Neural cell (in vitro differentiated cells): ENCODE measurements around the gene PTGDR2. TPM values are rescaled to one million over a fixed set of nuclear protein-coding genes. Genes with fewer than 3 reads are reported as not detected.

ENCODE experiments used
- H2AFZ ChIP-seq: fragments of 200-600, 300-800 bp; sonication (generic), shearing (Covaris generic); 2 replicates; pipeline ENCODE4 v1.6.0; 2014; ENCODE audit warnings: low read depth, mild to moderate bottlenecking, antibody characterized with exemption, low read length, moderate library complexity
- H3F3A ChIP-seq: fragments of 200-600 bp; shearing (Covaris generic); 2 replicates; pipeline ENCODE4 v1.6.1; 2016; ENCODE audit warnings: mild to moderate bottlenecking, moderate library complexity, mixed read lengths, antibody characterized with exemption, low read length; ENCODE audit not compliant: insufficient read depth, poor library complexity, severe bottlenecking
- H3K27ac ChIP-seq: fragments of 200-600, 300-800 bp; sonication (generic), shearing (Covaris generic); 2 replicates; pipeline ENCODE4 v1.5.1; 2014; ENCODE audit warnings: mild to moderate bottlenecking, low read length, moderate library complexity
- H3K27me3 ChIP-seq: fragments of 300-800, 200-600 bp; sonication (generic), shearing (Covaris generic); 2 replicates; pipeline ENCODE4 v1.6.0; 2014; ENCODE audit warnings: mild to moderate bottlenecking, low read depth, low read length, moderate library complexity; ENCODE audit not compliant: insufficient read depth
- H3K36me3 ChIP-seq: fragments of 300-800, 200-600 bp; sonication (generic), shearing (Covaris generic); 2 replicates; pipeline ENCODE4 v1.5.1; 2014; ENCODE audit warnings: mild to moderate bottlenecking, antibody characterized with exemption, low read length, moderate library complexity; ENCODE audit not compliant: insufficient read depth
- H3K4me2 ChIP-seq: fragments of 300-800, 200-600 bp; sonication (generic), shearing (Covaris generic); 2 replicates; pipeline ENCODE4 v1.6.0; 2014; ENCODE audit warnings: mild to moderate bottlenecking, low read length
- H3K4me3 ChIP-seq: fragments of 300-800, 200-600 bp; sonication (generic), shearing (Covaris generic); 2 replicates; pipeline ENCODE4 v1.5.1; 2014; ENCODE audit warnings: mild to moderate bottlenecking, low read length, moderate library complexity
- H3K79me2 ChIP-seq: fragments of 200-600 bp; shearing (Covaris generic); replicated peaks from 2 replicates; pipeline ENCODE4 v1.6.0; 2014; ENCODE audit warnings: mild to moderate bottlenecking, low read length, moderate library complexity; ENCODE audit not compliant: insufficient read depth
- H3K9ac ChIP-seq: fragments of 300-800, 200-600 bp; sonication (generic), shearing (Covaris generic); 2 replicates; pipeline ENCODE4 v1.6.1; 2016; ENCODE audit warnings: mild to moderate bottlenecking, low read length, mixed read lengths
- H3K9me2 ChIP-seq: fragments of 200-600 bp; shearing (Covaris generic); 2 replicates; pipeline ENCODE4 v1.6.1; 2016; ENCODE audit warnings: mild to moderate bottlenecking, low read length, mixed read lengths; ENCODE audit not compliant: insufficient read depth
- H3K9me3 ChIP-seq: fragments of 200-600, 300-800 bp; sonication (generic), shearing (Covaris generic); 2 replicates; pipeline ENCODE4 v1.6.1; 2016; ENCODE audit warnings: mild to moderate bottlenecking, mixed run types, low read length, moderate library complexity, mixed read lengths
- H4K20me1 ChIP-seq: fragments of 200-600 bp; shearing (Covaris generic); 2 replicates; pipeline ENCODE4 v1.6.1; 2016; ENCODE audit warnings: mild to moderate bottlenecking, mixed run types; ENCODE audit not compliant: insufficient read depth
- CTCF ChIP-seq: fragments of 450-650 bp; IDR thresholded peaks from 2 replicates; pipeline ENCODE4 v1.5.1; 2014; ENCODE audit warnings: antibody characterized with exemption, mild to moderate bottlenecking, moderate library complexity; ENCODE audit not compliant: poor library complexity, severe bottlenecking
- EP300 ChIP-seq: fragments of 450-650 bp; conservative IDR thresholded peaks from 2 replicates; pipeline ENCODE4 v1.6.1; 2014; ENCODE audit warnings: antibody characterized with exemption, mild to moderate bottlenecking, moderate library complexity; ENCODE audit not compliant: poor library complexity, severe bottlenecking
- EZH2 ChIP-seq: fragments of 200-600, 300-800 bp; shearing (Covaris generic), sonication (generic); IDR thresholded peaks from 2 replicates; pipeline ENCODE4 v1.6.1; 2014; ENCODE audit warnings: antibody characterized with exemption, low read length, borderline replicate concordance, mild to moderate bottlenecking; ENCODE audit not compliant: insufficient read depth, poor library complexity, severe bottlenecking
- MXI1 ChIP-seq: fragments of 450-650 bp; conservative IDR thresholded peaks from 2 replicates; pipeline ENCODE4 v1.6.1; 2014; ENCODE audit warnings: antibody characterized with exemption, mild to moderate bottlenecking; ENCODE audit not compliant: poor library complexity, severe bottlenecking
- POLR2AphosphoS5 ChIP-seq: IDR thresholded peaks from 2 replicates; pipeline ENCODE4 v1.6.1; 2012
- RAD21 ChIP-seq: fragments of 450-650 bp; conservative IDR thresholded peaks from 2 replicates; pipeline ENCODE4 v1.6.1; 2014; ENCODE audit warnings: antibody characterized with exemption, mild to moderate bottlenecking, moderate library complexity
- REST ChIP-seq: IDR thresholded peaks from 2 replicates; pipeline ENCODE4 v1.6.1; 2012; ENCODE audit warnings: borderline replicate concordance
- SMC3 ChIP-seq: fragments of 450-650 bp; conservative IDR thresholded peaks from 2 replicates; pipeline ENCODE4 v1.6.1; 2014; ENCODE audit warnings: antibody characterized with exemption, mild to moderate bottlenecking, moderate library complexity; ENCODE audit not compliant: poor library complexity
- TAF1 ChIP-seq: IDR thresholded peaks from 2 replicates; pipeline ENCODE4 v1.6.1; 2012; ENCODE audit warnings: low read depth
- polyA plus RNA-seq: library from polyadenylated mRNA; depleted of rRNA; stranded (reverse); fragments of >200 nt; gene quantifications from 2 replicates; pipeline ENCODE4 v1.2.3, GENCODE V29; 2014

Gene PTGDR2
- polyA plus RNA-seq, 1 donor from 2014 or later = 0.51 TPM

GRCh38 chr11:60879971-60880588, 24.3 kb upstream of the PTGDR2 start:
- Histone ChIP-seq H3K4me3 (no peak overlapping the region), H2AFZ (no peak overlapping the region), H4K20me1 (no peaks in the 10 kb centered on the region), H3K4me2 (no peak overlapping the region), H3K9me3 (no peaks in the 10 kb centered on the region), H3K9ac (no peak overlapping the region), H3K79me2 (no peaks in the 10 kb centered on the region), H3K27me3 (no peaks in the 10 kb centered on the region), H3F3A (no peaks in the 10 kb centered on the region), H3K27ac (no peak overlapping the region), H3K9me2 (no peaks in the 10 kb centered on the region), H3K36me3 (no peaks in the 10 kb centered on the region)
- TF ChIP-seq SMC3 = no peak
- no peak for TF ChIP-seq EP300
- TF ChIP-seq CTCF = no peak
- no peak for TF ChIP-seq MXI1
- TF ChIP-seq EZH2 = no peak
- no peak for TF ChIP-seq POLR2AphosphoS5
- no peak for TF ChIP-seq TAF1
- TF ChIP-seq RAD21 = no peak
- no peak for TF ChIP-seq REST

- H3K27me3 ChIP-seq = no peaks in the 10 kb centered on the region
- no peaks in the 10 kb centered on the region for H4K20me1 ChIP-seq
- no peaks in the 10 kb centered on the region for H3K9me2 ChIP-seq
- H3K4me3 ChIP-seq = no peak overlapping the region
- no peak overlapping the region for H2AFZ ChIP-seq
- H3K9ac ChIP-seq = no peak overlapping the region
- no peak for TF ChIP-seq RAD21
- TF ChIP-seq EZH2 = no peak
- no peak for TF ChIP-seq REST
- TF ChIP-seq MXI1 = no peak
- TF ChIP-seq POLR2AphosphoS5 = no peak
- no peak overlapping the region for H3K4me2 ChIP-seq
- no peaks in the 10 kb centered on the region for H3K9me3 ChIP-seq
- no peaks in the 10 kb centered on the region for H3K79me2 ChIP-seq
- no peak overlapping the region for H3K27ac ChIP-seq
- H3K36me3 ChIP-seq = no peaks in the 10 kb centered on the region
- H3F3A ChIP-seq = no peaks in the 10 kb centered on the region
Observed at GRCh38 chr11:60879104-60879503, 23.4 kb upstream of the PTGDR2 start.
